Measurements from ENCODE around the gene EFCAB8.

GRCh38 chr20:32980131-32980941, 121.6 kb downstream of the EFCAB8 start:
- TF ChIP-seq CTCF (IDR thresholded peaks at IDR 0.05) (no peak), POLR2A (IDR thresholded peaks at IDR 0.05) (no peak), EP300 (IDR thresholded peaks at IDR 0.05) (no peak)

All from ovary (tissue), 3 donors.